ENCODE results near the gene HPN.

- TF ChIP-seq MYNN (CRISPR knock-in tag; IDR thresholded peaks at IDR 0.05; ENCODE audit: low read depth): no peak
- no peak for TF ChIP-seq MAFK (conservative IDR thresholded peaks at IDR 0.05 in 1 of 2, IDR thresholded peaks at IDR 0.05 in 1 of 2; ENCODE audit: low read length in 2 of 2)
Measured at GRCh38 chr19:35018379-35018778, 23.1 kb upstream of the HPN start.
